ENCODE results near the gene SLC49A4. TPM values are rescaled to one million over a fixed set of nuclear protein-coding genes. Genes with fewer than 3 reads are reported as not detected.

SLC49A4 gene
- total and polyA plus RNA-seq, 2 donors (not counting 1 experiment from before 2014, with no cell fraction given) = 2.5 to 20.0 TPM

DNA sequence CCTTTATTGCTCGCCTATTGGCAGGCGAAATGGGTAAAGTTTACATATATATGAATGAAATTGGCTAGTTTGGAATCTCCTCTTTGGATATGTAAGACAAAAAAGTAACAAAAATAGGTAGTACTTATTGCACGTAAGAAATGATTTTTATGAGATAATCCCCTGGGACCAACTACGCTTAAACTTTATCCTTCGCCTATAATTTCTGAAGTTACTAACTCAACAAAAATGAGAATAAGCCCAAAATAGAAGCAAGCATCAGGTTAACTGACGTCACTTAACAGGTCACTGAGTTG lies 438 bp upstream of the SLC49A4 start:
- ChIA-PET CTCF (interaction anchor here (0.8 to 1.3 kb wide), 3 partner anchors 40 to 402 kb away, joined by 3 to 7 read pairs (median 3); no protein-coding TSS in a partner anchor), POLR2A (interaction anchor here (1.4 to 1.8 kb wide), 3 partner anchors 114 to 411 kb away, joined by 3 to 14 read pairs (median 8); partner anchors contain the start of genes DTX3L, FAM162A, MIX23 and PARP14)
- Histone ChIP-seq H4K20me1 (ENCODE audit: control insufficient read depth, insufficient read depth, low read length, poor library complexity, severe bottlenecking) (no peaks in the 10 kb centered on the region), H3K9me3 (ENCODE audit: control extremely low read depth in 1 of 3, control insufficient read depth in 2 of 3, insufficient read depth in 1 of 3, low read length in 2 of 3) (no peaks in the 10 kb centered on the region), H3K79me2 (ENCODE audit: control insufficient read depth, insufficient read depth, low read length) (peaks cover 56% of the 10 kb centered on the region), H3K36me3 (replicated peaks in 1 of 2; ENCODE audit: control extremely low read depth in 1 of 2, control insufficient read depth in 1 of 2, extremely low read depth in 1 of 2, insufficient read depth in 2 of 2, low read length in 1 of 2) (no peaks in the 10 kb centered on the region), H3K9ac (ENCODE audit: low read length) (peak overlapping the region; percentile 98), H3K27me3 (replicated peaks in 1 of 4; ENCODE audit: control extremely low read depth in 1 of 4, control insufficient read depth in 3 of 4, insufficient read depth in 4 of 4, low read length in 3 of 4) (no peaks in the 10 kb centered on the region), H3K4me2 (replicated peaks; ENCODE audit: low read depth, low read length, poor library complexity, severe bottlenecking) (peak overlapping the region; percentile 96), H2AFZ (ENCODE audit: insufficient read depth, low read depth, low read length, poor library complexity, severe bottlenecking) (peak overlapping the region; percentile 78), H3K4me3 (ENCODE audit: control extremely low read depth in 1 of 5, extremely low read depth in 1 of 5, insufficient read depth in 1 of 5, low read depth in 2 of 5, low read length in 4 of 5) (peak overlapping the region; percentile 58 to 96 (median 83)), H3K4me1 (ENCODE audit: control insufficient read depth in 2 of 2, insufficient read depth in 2 of 2, low read length in 2 of 2) (peaks cover 23 to 26% of the 10 kb centered on the region in 2 donors), H3K27ac (ENCODE audit: low read length in 2 of 2) (peak overlapping the region; percentile 98 to 99)
- TF ChIP-seq, protein P1, sequence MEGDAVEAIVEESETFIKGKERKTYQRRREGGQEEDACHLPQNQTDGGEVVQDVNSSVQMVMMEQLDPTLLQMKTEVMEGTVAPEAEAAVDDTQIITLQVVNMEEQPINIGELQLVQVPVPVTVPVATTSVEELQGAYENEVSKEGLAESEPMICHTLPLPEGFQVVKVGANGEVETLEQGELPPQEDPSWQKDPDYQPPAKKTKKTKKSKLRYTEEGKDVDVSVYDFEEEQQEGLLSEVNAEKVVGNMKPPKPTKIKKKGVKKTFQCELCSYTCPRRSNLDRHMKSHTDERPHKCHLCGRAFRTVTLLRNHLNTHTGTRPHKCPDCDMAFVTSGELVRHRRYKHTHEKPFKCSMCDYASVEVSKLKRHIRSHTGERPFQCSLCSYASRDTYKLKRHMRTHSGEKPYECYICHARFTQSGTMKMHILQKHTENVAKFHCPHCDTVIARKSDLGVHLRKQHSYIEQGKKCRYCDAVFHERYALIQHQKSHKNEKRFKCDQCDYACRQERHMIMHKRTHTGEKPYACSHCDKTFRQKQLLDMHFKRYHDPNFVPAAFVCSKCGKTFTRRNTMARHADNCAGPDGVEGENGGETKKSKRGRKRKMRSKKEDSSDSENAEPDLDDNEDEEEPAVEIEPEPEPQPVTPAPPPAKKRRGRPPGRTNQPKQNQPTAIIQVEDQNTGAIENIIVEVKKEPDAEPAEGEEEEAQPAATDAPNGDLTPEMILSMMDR (IDR thresholded peaks at IDR 0.05) = no peak
- TF ChIP-seq EZH2 (IDR thresholded peaks at IDR 0.05; ENCODE audit: borderline replicate concordance, insufficient read depth, low read depth, low read length, poor library complexity, severe bottlenecking) = no peak
- H3K27me3 Mint-ChIP-seq = no peaks in the 10 kb centered on the region
- peak overlapping the region; percentile 86 for H3K4me3 Mint-ChIP-seq
- no peaks in the 10 kb centered on the region for H3K9me3 Mint-ChIP-seq (ENCODE audit: insufficient read depth)
- DNase-seq (no peak), ATAC-seq (ENCODE audit: low read depth) (no peak)
- intact Hi-C loops (cut with micrococcal nuclease) = loop anchor here (1.0 to 10.0 kb wide), 4 partner anchors 37 to 790 kb away; partner anchors contain the start of genes FAM162A, HACD2 and KPNA1
- WGBS (ENCODE audit: insufficient coverage) = 0% methylated on average over 2 of the region's 6 CpGs
- no peak overlapping the region for H3K27ac Mint-ChIP-seq
- H3K4me1 Mint-ChIP-seq = peaks cover 24% of the 10 kb centered on the region

DNA sequence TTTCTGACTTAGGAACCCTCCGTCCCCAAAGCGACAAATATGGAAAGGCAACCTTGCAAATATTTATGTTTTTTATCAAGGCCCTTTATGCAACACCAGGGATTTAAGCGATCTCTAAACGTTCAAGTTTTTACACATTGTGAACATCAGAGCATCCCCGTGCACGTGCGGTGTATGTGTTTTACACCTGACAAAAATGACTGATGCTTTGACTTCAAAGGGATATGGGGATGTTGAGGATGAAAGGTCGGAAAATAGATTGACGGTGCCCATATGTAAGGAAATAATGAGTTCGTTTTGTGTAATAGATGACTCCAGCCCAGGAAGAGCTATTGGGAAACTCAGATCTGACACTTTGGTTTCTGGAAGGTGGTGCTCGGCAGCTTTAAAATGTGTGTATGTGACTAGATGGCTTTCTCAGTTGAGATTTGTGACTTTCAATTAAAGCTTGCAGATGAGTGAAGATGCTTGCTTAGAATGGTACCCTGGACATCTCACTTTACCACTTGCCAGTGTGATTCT lies 866 bp downstream of the SLC49A4 start:
- CTCF ChIA-PET = interaction anchor here (0.8 to 1.6 kb wide), 2 partner anchors 41 to 117 kb away, joined by 3 to 5 read pairs; no protein-coding TSS in a partner anchor
- H3K9me3 ChIP-seq (ENCODE audit: control extremely low read depth in 1 of 3, control insufficient read depth in 2 of 3, insufficient read depth in 1 of 3, low read length in 2 of 3) = no peaks in the 10 kb centered on the region
- intact Hi-C loops (cut with micrococcal nuclease) = loop anchor here (10.0 kb wide), 1 partner anchor 789 kb away; the partner anchor contains the start of gene HACD2
- Mint-ChIP-seq H3K4me1 (peaks cover 24% of the 10 kb centered on the region), H3K4me3 (peak overlapping the region; percentile 92), H3K9me3 (ENCODE audit: insufficient read depth) (no peaks in the 10 kb centered on the region), H3K27ac (peak overlapping the region; percentile 89), H3K27me3 (no peaks in the 10 kb centered on the region)
- TF ChIP-seq, protein P1 (IDR thresholded peaks at IDR 0.05) = no peak
- TF ChIP-seq EZH2 (IDR thresholded peaks at IDR 0.05; ENCODE audit: borderline replicate concordance, insufficient read depth, low read depth, low read length, poor library complexity, severe bottlenecking) = no peak
- peaks cover 23 to 26% of the 10 kb centered on the region in 2 donors for H3K4me1 ChIP-seq (ENCODE audit: control insufficient read depth in 2 of 2, insufficient read depth in 2 of 2, low read length in 2 of 2)
- H3K79me2 ChIP-seq (ENCODE audit: control insufficient read depth, insufficient read depth, low read length) = peaks cover 58% of the 10 kb centered on the region
- H3K27ac ChIP-seq (ENCODE audit: low read length in 2 of 2) = peak overlapping the region; percentile 47 to 99
- POLR2A ChIA-PET = no interaction called here
- peak overlapping the region; percentile 78 for H2AFZ ChIP-seq (ENCODE audit: insufficient read depth, low read depth, low read length, poor library complexity, severe bottlenecking)
- peaks cover 5% of the 10 kb centered on the region for H4K20me1 ChIP-seq (ENCODE audit: control insufficient read depth, insufficient read depth, low read length, poor library complexity, severe bottlenecking)
- DNase-seq (no peak), ATAC-seq (ENCODE audit: low read depth) (no peak)
- 52% methylated on average over 9 of the region's 11 CpGs for whole genome bisulfite sequencing (ENCODE audit: insufficient coverage)
- peak overlapping the region; percentile 58 to 96 (median 83) for H3K4me3 ChIP-seq (ENCODE audit: control extremely low read depth in 1 of 5, extremely low read depth in 1 of 5, insufficient read depth in 1 of 5, low read depth in 2 of 5, low read length in 4 of 5)
- H3K36me3 ChIP-seq (replicated peaks in 1 of 2; ENCODE audit: control extremely low read depth in 1 of 2, control insufficient read depth in 1 of 2, extremely low read depth in 1 of 2, insufficient read depth in 2 of 2, low read length in 1 of 2) = no peaks in the 10 kb centered on the region
- H3K9ac ChIP-seq (ENCODE audit: low read length) = peak overlapping the region; percentile 98
- H3K27me3 ChIP-seq (replicated peaks in 1 of 4; ENCODE audit: control extremely low read depth in 1 of 4, control insufficient read depth in 3 of 4, insufficient read depth in 4 of 4, low read length in 3 of 4) = no peaks in the 10 kb centered on the region
- peak overlapping the region; percentile 96 for H3K4me2 ChIP-seq (replicated peaks; ENCODE audit: low read depth, low read length, poor library complexity, severe bottlenecking)

Measured in B cell (primary cell).